CD14-positive monocyte (primary cell): ENCODE data around the gene SLCO2A1. TPM values are rescaled to one million over a fixed set of nuclear protein-coding genes. Genes with fewer than 3 reads are reported as not detected.

ENCODE experiments used
- DNase-seq, 3 donors: peaks; one replicate each; pipeline ENCODE4 v3.0.0-alpha.2; 2011 to 2022
- H2AFZ ChIP-seq: 2 replicates; pipeline ENCODE4 v1.6.0; 2012; ENCODE audit warnings: mild to moderate bottlenecking, low read depth, low read length, inconsistent platforms; ENCODE audit not compliant: insufficient read depth, poor library complexity, severe bottlenecking
- H3K27ac ChIP-seq, 2 donors: 1 replicate in 1 of 2; 2 replicates in 1 of 2; pipeline ENCODE4 v1.5.1; 2012 to 2013; ENCODE audit warnings: low read length in 2 of 2, control low read depth in 1 of 2, inconsistent platforms in 1 of 2, low read depth in 1 of 2, mild to moderate bottlenecking in 1 of 2
- H3K27me3 ChIP-seq, 2 donors: one replicate each; pipeline versions ENCODE4 v1.6.0 to v1.6.1; 2011 to 2013; ENCODE audit warnings: low read length in 2 of 2; ENCODE audit not compliant: control insufficient read depth in 2 of 2, insufficient read depth in 2 of 2
- H3K36me3 ChIP-seq, 2 donors: replicated peaks in 1 of 2; 1 replicate in 1 of 2; 2 replicates in 1 of 2; pipeline versions ENCODE4 v1.5.1 to v1.6.1; 2012 to 2013; ENCODE audit warnings: low read length in 2 of 2, control low read depth in 1 of 2, inconsistent platforms in 1 of 2, mild to moderate bottlenecking in 1 of 2; ENCODE audit not compliant: insufficient read depth in 2 of 2, control insufficient read depth in 1 of 2
- H3K4me1 ChIP-seq, 2 donors: 1 replicate in 1 of 2; 2 replicates in 1 of 2; pipeline versions ENCODE4 v1.5.1 to v1.6.1; 2012 to 2013; ENCODE audit warnings: low read length in 2 of 2, control low read depth in 1 of 2, inconsistent platforms in 1 of 2, mild to moderate bottlenecking in 1 of 2, moderate library complexity in 1 of 2; ENCODE audit not compliant: insufficient read depth in 2 of 2, control insufficient read depth in 1 of 2
- H3K4me2 ChIP-seq: replicated peaks from 2 replicates; pipeline ENCODE3; 2012; ENCODE audit warnings: low read length, moderate library complexity, mild to moderate bottlenecking; ENCODE audit not compliant: poor library complexity, severe bottlenecking; ENCODE audit errors: extremely low read depth
- H3K4me3 ChIP-seq, 3 experiments: fragments of 200-600 bp in 1 of 3; sonication (generic) in 1 of 3; replicated peaks in 1 of 3; 1 replicate in 2 of 3; 2 replicates in 1 of 3; pipeline ENCODE4 v1.5.1; 2011 to 2013; ENCODE audit warnings: low read length in 3 of 3, mild to moderate bottlenecking in 3 of 3, control low read depth in 2 of 3, low read depth in 2 of 3, inconsistent platforms in 1 of 3, moderate library complexity in 1 of 3
- H3K79me2 ChIP-seq: 2 replicates; pipeline ENCODE4 v1.6.0; 2012; ENCODE audit warnings: mild to moderate bottlenecking, control low read depth, inconsistent platforms, low read length, moderate library complexity; ENCODE audit not compliant: insufficient read depth
- H3K9ac ChIP-seq: 2 replicates; pipeline ENCODE4 v1.6.0; 2017; ENCODE audit warnings: low read length, mild to moderate bottlenecking; ENCODE audit not compliant: insufficient read depth, poor library complexity, severe bottlenecking
- H3K9me3 ChIP-seq, 2 donors: replicated peaks in 1 of 2; 1 replicate in 1 of 2; 2 replicates in 1 of 2; pipeline versions ENCODE4 v1.5.1 to v1.6.1; 2012 to 2013; ENCODE audit warnings: low read length in 2 of 2, control low read depth in 1 of 2; ENCODE audit not compliant: control insufficient read depth in 1 of 2, insufficient read depth in 1 of 2
- H4K20me1 ChIP-seq: 2 replicates; pipeline ENCODE4 v1.6.0; 2012; ENCODE audit warnings: mild to moderate bottlenecking, low read length, control low read depth, moderate library complexity; ENCODE audit not compliant: insufficient read depth
- H3K27ac Mint-ChIP-seq, 7 donors: one replicate each; pipeline ENCODE4 v1.8.0; 2020; ENCODE audit warnings: mild to moderate bottlenecking in 7 of 7, mixed read lengths in 7 of 7, moderate library complexity in 6 of 7, inconsistent platforms in 2 of 7
- H3K27me3 Mint-ChIP-seq, 3 donors: one replicate each; pipeline ENCODE4 v1.8.0; 2021 to 2022; ENCODE audit warnings: low read depth in 3 of 3, mild to moderate bottlenecking in 3 of 3, mixed read lengths in 3 of 3, moderate library complexity in 3 of 3, inconsistent platforms in 1 of 3
- H3K36me3 Mint-ChIP-seq, 2 donors: one replicate each; pipeline ENCODE4 v1.8.0; 2020; ENCODE audit warnings: mixed read lengths in 2 of 2, inconsistent platforms in 1 of 2, mild to moderate bottlenecking in 1 of 2
- H3K4me1 Mint-ChIP-seq: one replicate; pipeline ENCODE4 v1.8.0; 2020; ENCODE audit warnings: mild to moderate bottlenecking, mixed read lengths
- H3K4me3 Mint-ChIP-seq, 2 donors: one replicate each; pipeline ENCODE4 v1.8.0; 2020; ENCODE audit warnings: mild to moderate bottlenecking in 2 of 2, mixed read lengths in 2 of 2, moderate library complexity in 1 of 2
- H3K9me3 Mint-ChIP-seq, 7 donors: one replicate each; pipeline ENCODE4 v1.8.0; 2020 to 2022; ENCODE audit warnings: mixed read lengths in 7 of 7, mild to moderate bottlenecking in 6 of 7, moderate library complexity in 6 of 7, inconsistent platforms in 2 of 7
- CTCF ChIP-seq: fragments of 200-600 bp; IDR thresholded peaks from one replicate; pipeline ENCODE4 v1.8.0; 2022; ENCODE audit warnings: antibody characterized with exemption, mild to moderate bottlenecking
- WGBS: methylation state at CpG from one replicate; pipeline ENCODE4 v1.1.5; 2013; ENCODE audit warnings: missing lambda C conversion rate; ENCODE audit not compliant: insufficient coverage; 5-methylcytosine and 5-hydroxymethylcytosine counted together
- intact Hi-C, 2 donors: fragments of 100-400 bp; cut with micrococcal nuclease; formaldehyde crosslinking; loops; one replicate each; pipeline versions ENCODE4 v1.15.0 to v1.15.1; 2023
- polyA plus RNA-seq, 3 donors: library from polyadenylated mRNA; depleted of rRNA in 1 of 3; unstranded in 2 of 3; stranded (reverse) in 1 of 3; fragments of 300-500 nt in 2 of 3; fragments of >200 nt in 1 of 3; fragmentation: Illumina TruSeq in 2 of 3; gene quantifications; 1 replicate in 2 of 3; 2 replicates in 1 of 3; pipeline ENCODE4 v1.2.3, GENCODE V29; 2012 to 2021

The SLCO2A1 gene
- polyA plus RNA-seq, 3 donors, result 0.12 TPM; not detected in 2

GRCh38 chr3:133901847-133902246 lies 127.9 kb downstream of the SLCO2A1 start:
- Histone ChIP-seq H3K9ac (no peak overlapping the region), H3K4me2 (no peak overlapping the region), H3K4me3 (no peak overlapping the region), H3K4me1 (no peaks in the 10 kb centered on the region), H3K9me3 (no peaks in the 10 kb centered on the region), H4K20me1 (no peaks in the 10 kb centered on the region), H2AFZ (no peak overlapping the region), H3K36me3 (no peaks in the 10 kb centered on the region), H3K79me2 (no peaks in the 10 kb centered on the region), H3K27ac (no peak overlapping the region), H3K27me3 (peaks cover 6 to 10% of the 10 kb centered on the region in 2 donors)
- H3K4me1 Mint-ChIP-seq, result no peaks in the 10 kb centered on the region
- WGBS, result 100% methylated on average over 2 of the region's 5 CpGs
- intact Hi-C loops, result no loop called here
- H3K9me3 Mint-ChIP-seq, result peaks cover 0 to 3% (median 0%) of the 10 kb centered on the region in 7 donors
- peaks cover 16 to 25% (median 20%) of the 10 kb centered on the region in 3 donors for H3K27me3 Mint-ChIP-seq
- no peak for DNase-seq
- no peaks in the 10 kb centered on the region for H3K36me3 Mint-ChIP-seq
- TF ChIP-seq CTCF, result no peak
- no peak overlapping the region for H3K4me3 Mint-ChIP-seq
- no peak overlapping the region for H3K27ac Mint-ChIP-seq

- no peak for DNase-seq
Observed at GRCh38 chr3:133901083-133901482, 128.6 kb downstream of the SLCO2A1 start.

More at GRCh38 chr3:133901083-133901482, 128.6 kb downstream of the SLCO2A1 start:
- no peaks in the 10 kb centered on the region for H3K79me2 ChIP-seq
- peaks cover 12 to 18% of the 10 kb centered on the region in 2 donors for H3K27me3 ChIP-seq
- H3K9ac ChIP-seq, result no peak overlapping the region
- Mint-ChIP-seq H3K4me3 (no peak overlapping the region), H3K36me3 (no peaks in the 10 kb centered on the region), H3K27me3 (peaks cover 19 to 33% (median 25%) of the 10 kb centered on the region in 3 donors), H3K9me3 (peaks cover 0 to 3% (median 0%) of the 10 kb centered on the region in 7 donors), H3K4me1 (no peaks in the 10 kb centered on the region), H3K27ac (no peak overlapping the region)
- no peaks in the 10 kb centered on the region for H4K20me1 ChIP-seq
- no peak overlapping the region for H2AFZ ChIP-seq
- no peaks in the 10 kb centered on the region for H3K4me1 ChIP-seq
- no peaks in the 10 kb centered on the region for H3K36me3 ChIP-seq
- no peak overlapping the region for H3K4me3 ChIP-seq
- no peak for TF ChIP-seq CTCF
- no peak overlapping the region for H3K4me2 ChIP-seq
- H3K9me3 ChIP-seq, result no peaks in the 10 kb centered on the region
- intact Hi-C loops, result no loop called here
- WGBS, result no CpG with 5 or more reads among the region's 1 CpG
- no peak overlapping the region for H3K27ac ChIP-seq
